ENCODE results near the gene STX18.

DNA sequence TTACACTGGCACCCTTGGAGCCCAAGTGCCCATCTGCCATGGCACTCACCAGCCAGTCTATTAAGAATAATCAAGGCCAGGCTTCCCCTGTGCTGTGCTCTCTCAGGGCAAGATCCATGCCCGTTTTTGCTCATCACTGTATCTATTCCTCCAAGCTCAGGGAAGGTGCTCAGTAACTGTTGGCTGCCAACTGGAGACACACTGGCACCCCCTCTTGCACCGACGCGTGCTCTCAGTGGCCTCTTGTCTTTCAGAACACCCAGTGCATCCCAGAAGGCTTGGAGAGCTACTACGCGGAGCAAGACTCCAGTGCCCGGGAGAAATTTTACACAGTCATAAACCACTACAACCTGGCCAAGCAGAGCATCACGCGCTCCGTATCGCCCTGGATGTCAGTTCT, 124.9 kb downstream of the STX18 start:
- TF ChIP-seq, protein P1, sequence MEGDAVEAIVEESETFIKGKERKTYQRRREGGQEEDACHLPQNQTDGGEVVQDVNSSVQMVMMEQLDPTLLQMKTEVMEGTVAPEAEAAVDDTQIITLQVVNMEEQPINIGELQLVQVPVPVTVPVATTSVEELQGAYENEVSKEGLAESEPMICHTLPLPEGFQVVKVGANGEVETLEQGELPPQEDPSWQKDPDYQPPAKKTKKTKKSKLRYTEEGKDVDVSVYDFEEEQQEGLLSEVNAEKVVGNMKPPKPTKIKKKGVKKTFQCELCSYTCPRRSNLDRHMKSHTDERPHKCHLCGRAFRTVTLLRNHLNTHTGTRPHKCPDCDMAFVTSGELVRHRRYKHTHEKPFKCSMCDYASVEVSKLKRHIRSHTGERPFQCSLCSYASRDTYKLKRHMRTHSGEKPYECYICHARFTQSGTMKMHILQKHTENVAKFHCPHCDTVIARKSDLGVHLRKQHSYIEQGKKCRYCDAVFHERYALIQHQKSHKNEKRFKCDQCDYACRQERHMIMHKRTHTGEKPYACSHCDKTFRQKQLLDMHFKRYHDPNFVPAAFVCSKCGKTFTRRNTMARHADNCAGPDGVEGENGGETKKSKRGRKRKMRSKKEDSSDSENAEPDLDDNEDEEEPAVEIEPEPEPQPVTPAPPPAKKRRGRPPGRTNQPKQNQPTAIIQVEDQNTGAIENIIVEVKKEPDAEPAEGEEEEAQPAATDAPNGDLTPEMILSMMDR (IDR thresholded peaks at IDR 0.05; ENCODE audit: borderline replicate concordance, extremely low read depth, low read length, poor library complexity, severe bottlenecking): no peak
- TF ChIP-seq EZH2 (IDR thresholded peaks at IDR 0.05; ENCODE audit: borderline replicate concordance, low read depth, low read length, severe bottlenecking): no peak

Data from DND-41 (cell line).